ENCODE results near the gene SCRG1. TPM values are rescaled to one million over a fixed set of nuclear protein-coding genes. Genes with fewer than 3 reads are reported as not detected.

The SCRG1 gene
- polyA plus RNA-seq, 4 donors: 0.15 to 0.43 TPM; not detected in 2

GRCh38 chr4:173365359-173365996, 33.4 kb downstream of the SCRG1 start:
- DNase-seq: no peak
- Histone ChIP-seq H3K36me3 (ENCODE audit: control insufficient read depth in 3 of 3, insufficient read depth in 2 of 3, low read depth in 1 of 3, low read length in 3 of 3) (no peaks in the 10 kb centered on the region), H3K4me1 (ENCODE audit: control insufficient read depth in 3 of 3, insufficient read depth in 2 of 3, low read depth in 1 of 3, low read length in 2 of 3) (no peaks in the 10 kb centered on the region), H3K27me3 (ENCODE audit: control insufficient read depth in 3 of 3, insufficient read depth in 3 of 3, low read length in 3 of 3) (no peaks in the 10 kb centered on the region), H3K9me3 (ENCODE audit: control insufficient read depth in 2 of 2, insufficient read depth in 1 of 2, low read depth in 1 of 2, low read length in 1 of 2) (no peaks in the 10 kb centered on the region), H3K4me3 (ENCODE audit: low read depth in 1 of 3, low read length in 3 of 3) (no peak overlapping the region), H3K27ac (ENCODE audit: low read depth in 1 of 3, low read length in 2 of 3) (no peak overlapping the region)
- FAIRE-seq: no peak
- 12 to 25% (median 13%) methylated on average over 2 of the region's 2 CpGs for WGBS, 3 donors

- 72 to 87% (median 75%) methylated on average over 3 of the region's 3 CpGs for WGBS, 3 donors
Measured at GRCh38 chr4:173362666-173363065, 36.2 kb downstream of the SCRG1 start.

DNA sequence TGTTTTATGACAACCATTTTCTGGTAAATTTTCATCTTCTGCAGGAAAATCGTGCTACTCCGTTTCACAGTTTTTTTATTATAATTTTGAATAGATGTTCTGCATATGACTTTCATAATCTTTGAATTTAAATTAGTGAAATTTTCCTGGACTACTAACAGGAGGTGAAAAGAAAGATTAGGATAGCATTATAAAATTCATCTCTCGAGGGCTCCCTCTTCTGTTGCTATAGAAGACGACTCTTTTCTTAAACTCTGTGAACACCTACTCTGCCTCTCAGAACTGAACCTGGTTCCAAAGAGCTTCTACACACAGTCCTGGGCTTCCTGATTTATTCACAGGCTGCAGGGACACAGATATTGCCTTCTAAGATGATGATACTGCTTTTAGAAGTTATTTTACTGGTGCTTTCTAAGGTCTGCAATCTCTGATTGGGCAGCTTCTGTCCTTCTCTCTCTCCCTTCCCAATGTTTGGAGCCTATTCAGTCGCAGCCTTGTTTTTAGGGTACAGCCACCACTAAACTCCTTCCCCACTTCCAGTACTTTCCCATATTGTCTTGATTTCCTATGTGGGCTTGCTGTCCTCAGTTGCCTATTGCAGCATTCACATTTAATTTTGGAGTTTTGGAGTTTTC, 38.2 kb downstream of the SCRG1 start:
- 56 to 58% (median 56%) methylated on average over 5 of the region's 5 CpGs for WGBS, 3 donors
- Histone ChIP-seq H3K4me3 (ENCODE audit: low read depth in 1 of 3, low read length in 3 of 3) (no peak overlapping the region), H3K36me3 (ENCODE audit: control insufficient read depth in 3 of 3, insufficient read depth in 2 of 3, low read depth in 1 of 3, low read length in 3 of 3) (no peaks in the 10 kb centered on the region), H3K9me3 (ENCODE audit: control insufficient read depth in 2 of 2, insufficient read depth in 1 of 2, low read depth in 1 of 2, low read length in 1 of 2) (no peaks in the 10 kb centered on the region), H3K27ac (ENCODE audit: low read depth in 1 of 3, low read length in 2 of 3) (no peak overlapping the region), H3K4me1 (ENCODE audit: control insufficient read depth in 3 of 3, insufficient read depth in 2 of 3, low read depth in 1 of 3, low read length in 2 of 3) (no peaks in the 10 kb centered on the region), H3K27me3 (ENCODE audit: control insufficient read depth in 3 of 3, insufficient read depth in 3 of 3, low read length in 3 of 3) (no peaks in the 10 kb centered on the region)
- FAIRE-seq (no peak), DNase-seq (peak in 1 of 2 donors; percentile 25)

More at GRCh38 chr4:173362666-173363065, 36.2 kb downstream of the SCRG1 start:
- H3K4me3 ChIP-seq (ENCODE audit: low read depth in 1 of 3, low read length in 3 of 3): no peak overlapping the region
- no peak for DNase-seq
- no peaks in the 10 kb centered on the region for H3K27me3 ChIP-seq (ENCODE audit: control insufficient read depth in 3 of 3, insufficient read depth in 3 of 3, low read length in 3 of 3)
- H3K36me3 ChIP-seq (ENCODE audit: control insufficient read depth in 3 of 3, insufficient read depth in 2 of 3, low read depth in 1 of 3, low read length in 3 of 3): no peaks in the 10 kb centered on the region
- no peak for FAIRE-seq
- no peak overlapping the region for H3K27ac ChIP-seq (ENCODE audit: low read depth in 1 of 3, low read length in 2 of 3)
- no peaks in the 10 kb centered on the region for H3K9me3 ChIP-seq (ENCODE audit: control insufficient read depth in 2 of 2, insufficient read depth in 1 of 2, low read depth in 1 of 2, low read length in 1 of 2)
- H3K4me1 ChIP-seq (ENCODE audit: control insufficient read depth in 3 of 3, insufficient read depth in 2 of 3, low read depth in 1 of 3, low read length in 2 of 3): no peaks in the 10 kb centered on the region

DNA sequence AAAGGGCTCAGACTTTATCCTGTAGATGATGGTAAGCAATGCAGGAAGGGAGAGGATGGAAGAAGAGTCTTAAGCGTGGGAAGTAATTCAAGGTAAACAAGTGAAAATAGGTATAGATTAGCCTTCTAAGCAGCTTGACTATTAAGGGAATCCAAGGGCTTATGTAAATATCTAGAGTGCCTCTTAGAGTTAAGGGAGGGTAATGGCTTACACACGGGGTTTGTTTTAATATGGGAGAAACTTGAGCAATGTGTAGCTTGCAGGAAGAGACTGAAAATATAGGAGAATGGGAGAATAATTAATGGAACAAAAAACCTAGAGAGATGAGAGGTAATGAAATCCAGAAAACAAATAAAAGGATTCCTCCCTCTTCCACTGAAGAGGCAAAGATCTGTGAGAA, 41.0 kb downstream of the SCRG1 start:
- H3K36me3 ChIP-seq (ENCODE audit: control insufficient read depth in 3 of 3, insufficient read depth in 2 of 3, low read depth in 1 of 3, low read length in 3 of 3): no peaks in the 10 kb centered on the region
- DNase-seq (no peak), FAIRE-seq (no peak)
- WGBS, 3 donors: 54 to 68% (median 63%) methylated on average over 2 of the region's 2 CpGs
- no peak overlapping the region for H3K27ac ChIP-seq (ENCODE audit: low read depth in 1 of 3, low read length in 2 of 3)
- H3K4me3 ChIP-seq (ENCODE audit: low read depth in 1 of 3, low read length in 3 of 3): no peak overlapping the region
- no peaks in the 10 kb centered on the region for H3K27me3 ChIP-seq (ENCODE audit: control insufficient read depth in 3 of 3, insufficient read depth in 3 of 3, low read length in 3 of 3)
- H3K9me3 ChIP-seq (ENCODE audit: control insufficient read depth in 2 of 2, insufficient read depth in 1 of 2, low read depth in 1 of 2, low read length in 1 of 2): no peaks in the 10 kb centered on the region
- H3K4me1 ChIP-seq (ENCODE audit: control insufficient read depth in 3 of 3, insufficient read depth in 2 of 3, low read depth in 1 of 3, low read length in 2 of 3): no peaks in the 10 kb centered on the region

GRCh38 chr4:173347467-173347866, 51.4 kb downstream of the SCRG1 start:
- Histone ChIP-seq H3K4me1 (ENCODE audit: control insufficient read depth in 3 of 3, insufficient read depth in 2 of 3, low read depth in 1 of 3, low read length in 2 of 3) (no peaks in the 10 kb centered on the region), H3K36me3 (ENCODE audit: control insufficient read depth in 3 of 3, insufficient read depth in 2 of 3, low read depth in 1 of 3, low read length in 3 of 3) (no peaks in the 10 kb centered on the region), H3K27me3 (ENCODE audit: control insufficient read depth in 3 of 3, insufficient read depth in 3 of 3, low read length in 3 of 3) (peaks cover 0 to 2% (median 0%) of the 10 kb centered on the region in 3 donors), H3K4me3 (ENCODE audit: low read depth in 1 of 3, low read length in 3 of 3) (no peak overlapping the region), H3K27ac (ENCODE audit: low read depth in 1 of 3, low read length in 2 of 3) (no peak overlapping the region), H3K9me3 (ENCODE audit: control insufficient read depth in 2 of 2, insufficient read depth in 1 of 2, low read depth in 1 of 2, low read length in 1 of 2) (peaks cover 0 to 8% of the 10 kb centered on the region in 2 donors)
- DNase-seq (no peak), FAIRE-seq (no peak)
- 92 to 100% (median 100%) methylated on average over 1 of the region's 1 CpG for WGBS, 3 donors

DNA sequence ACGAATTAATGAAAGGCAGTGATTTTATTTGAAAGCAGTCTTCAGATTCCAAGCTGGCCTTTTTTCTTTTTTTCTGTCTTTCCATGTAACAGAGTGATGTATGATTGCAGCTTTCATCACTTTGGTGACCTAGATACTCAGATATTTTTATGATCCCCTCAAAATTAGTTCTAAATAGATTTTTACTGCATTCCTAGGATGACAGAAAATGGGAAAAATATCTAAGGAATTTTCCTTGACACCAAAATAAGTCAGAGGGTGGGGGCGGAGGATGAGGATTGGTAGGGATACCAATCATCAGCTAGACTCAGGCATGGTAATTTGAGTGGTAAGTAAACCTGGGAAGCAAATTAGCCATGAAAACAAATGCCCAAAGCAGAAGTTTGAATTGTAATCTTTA, 52.8 kb downstream of the SCRG1 start:
- no peak for DNase-seq
- peaks cover 0 to 2% (median 0%) of the 10 kb centered on the region in 3 donors for H3K27me3 ChIP-seq (ENCODE audit: control insufficient read depth in 3 of 3, insufficient read depth in 3 of 3, low read length in 3 of 3)

GRCh38 chr4:173345648-173346047, 53.3 kb downstream of the SCRG1 start:
- FAIRE-seq (no peak), DNase-seq (no peak)
- Histone ChIP-seq H3K27me3 (ENCODE audit: control insufficient read depth in 3 of 3, insufficient read depth in 3 of 3, low read length in 3 of 3) (peaks cover 0 to 2% (median 0%) of the 10 kb centered on the region in 3 donors), H3K4me1 (ENCODE audit: control insufficient read depth in 3 of 3, insufficient read depth in 2 of 3, low read depth in 1 of 3, low read length in 2 of 3) (no peaks in the 10 kb centered on the region), H3K27ac (ENCODE audit: low read depth in 1 of 3, low read length in 2 of 3) (no peak overlapping the region), H3K4me3 (ENCODE audit: low read depth in 1 of 3, low read length in 3 of 3) (no peak overlapping the region), H3K9me3 (ENCODE audit: control insufficient read depth in 2 of 2, insufficient read depth in 1 of 2, low read depth in 1 of 2, low read length in 1 of 2) (peaks cover 0 to 8% of the 10 kb centered on the region in 2 donors), H3K36me3 (ENCODE audit: control insufficient read depth in 3 of 3, insufficient read depth in 2 of 3, low read depth in 1 of 3, low read length in 3 of 3) (no peaks in the 10 kb centered on the region)
- 31 to 55% (median 47%) methylated on average over 2 of the region's 2 CpGs for WGBS, 3 donors

More for the DNA sequence above, 52.8 kb downstream of the SCRG1 start:
- no peak overlapping the region for H3K4me3 ChIP-seq (ENCODE audit: low read depth in 1 of 3, low read length in 3 of 3)
- H3K27ac ChIP-seq (ENCODE audit: low read depth in 1 of 3, low read length in 2 of 3): no peak overlapping the region
- peaks cover 0 to 8% of the 10 kb centered on the region in 2 donors for H3K9me3 ChIP-seq (ENCODE audit: control insufficient read depth in 2 of 2, insufficient read depth in 1 of 2, low read depth in 1 of 2, low read length in 1 of 2)
- H3K4me1 ChIP-seq (ENCODE audit: control insufficient read depth in 3 of 3, insufficient read depth in 2 of 3, low read depth in 1 of 3, low read length in 2 of 3): no peaks in the 10 kb centered on the region
- 55 to 94% (median 86%) methylated on average over 2 of the region's 2 CpGs for WGBS, 3 donors
- no peak for FAIRE-seq
- H3K36me3 ChIP-seq (ENCODE audit: control insufficient read depth in 3 of 3, insufficient read depth in 2 of 3, low read depth in 1 of 3, low read length in 3 of 3): no peaks in the 10 kb centered on the region

- 81 to 85% (median 84%) methylated on average over 3 of the region's 3 CpGs for WGBS, 3 donors
- Histone ChIP-seq H3K4me3 (ENCODE audit: low read depth in 1 of 3, low read length in 3 of 3) (no peak overlapping the region), H3K4me1 (ENCODE audit: control insufficient read depth in 3 of 3, insufficient read depth in 2 of 3, low read depth in 1 of 3, low read length in 2 of 3) (no peaks in the 10 kb centered on the region), H3K27me3 (ENCODE audit: control insufficient read depth in 3 of 3, insufficient read depth in 3 of 3, low read length in 3 of 3) (peaks cover 0 to 2% (median 0%) of the 10 kb centered on the region in 3 donors), H3K9me3 (ENCODE audit: control insufficient read depth in 2 of 2, insufficient read depth in 1 of 2, low read depth in 1 of 2, low read length in 1 of 2) (peaks cover 0 to 8% of the 10 kb centered on the region in 2 donors), H3K27ac (ENCODE audit: low read depth in 1 of 3, low read length in 2 of 3) (no peak overlapping the region), H3K36me3 (ENCODE audit: control insufficient read depth in 3 of 3, insufficient read depth in 2 of 3, low read depth in 1 of 3, low read length in 3 of 3) (no peaks in the 10 kb centered on the region)
- DNase-seq (no peak), FAIRE-seq (no peak)
Measured at GRCh38 chr4:173343832-173344397, 55.0 kb downstream of the SCRG1 start.
